ENCODE data around the gene ENPP1.

- TF ChIP-seq CTCF (IDR thresholded peaks at IDR 0.05; ENCODE audit: low read length): peak; percentile 88
- TF ChIP-seq EZH2 (IDR thresholded peaks at IDR 0.05; ENCODE audit: borderline replicate concordance, low read length): no peak
Measured at GRCh38 chr6:131909408-131910218, 101.8 kb downstream of the ENPP1 start.

All from OCI-LY1 (cell line).